ENCODE data around the gene PLCL2.

The PLCL2 gene

DNA sequence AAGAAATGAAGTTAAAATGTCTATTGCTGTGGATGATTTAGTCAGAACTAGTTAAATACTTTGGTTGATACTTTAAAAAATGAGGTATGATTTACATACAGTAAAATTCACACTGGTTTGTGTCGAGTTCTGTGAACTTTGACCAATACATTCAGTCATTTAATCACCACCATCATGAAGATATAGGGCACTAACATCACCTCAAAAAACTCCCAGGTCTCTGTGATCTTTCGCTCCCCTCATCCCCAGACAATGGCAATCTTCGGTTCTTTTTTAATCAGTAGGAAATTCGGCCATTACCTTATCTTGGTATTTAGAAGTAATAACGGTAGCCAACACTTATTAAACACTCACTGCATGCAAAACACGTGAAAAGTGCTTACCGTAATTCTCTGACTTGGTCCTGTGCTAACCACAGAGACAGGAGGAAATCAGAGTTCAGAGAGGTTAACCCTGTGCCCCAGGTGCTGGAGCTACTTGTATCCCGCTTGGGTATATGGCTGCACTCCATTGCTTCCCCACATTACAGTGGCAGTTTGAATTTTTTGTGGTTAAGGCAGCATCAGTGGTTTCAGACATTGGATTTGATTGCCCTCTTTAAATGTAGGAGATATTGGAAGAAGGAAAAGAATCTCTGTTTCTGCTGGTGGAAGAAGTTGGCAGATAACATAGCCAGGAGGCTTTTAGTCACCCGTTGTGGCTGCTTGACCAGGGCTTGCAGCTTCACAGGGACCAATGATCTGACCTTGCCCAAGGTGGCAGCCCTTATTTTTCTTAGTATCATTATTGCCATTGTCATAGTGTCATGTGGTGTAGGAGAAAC is 4.2 kb downstream of the PLCL2 start:
- DNase-seq, result no peak

DNA sequence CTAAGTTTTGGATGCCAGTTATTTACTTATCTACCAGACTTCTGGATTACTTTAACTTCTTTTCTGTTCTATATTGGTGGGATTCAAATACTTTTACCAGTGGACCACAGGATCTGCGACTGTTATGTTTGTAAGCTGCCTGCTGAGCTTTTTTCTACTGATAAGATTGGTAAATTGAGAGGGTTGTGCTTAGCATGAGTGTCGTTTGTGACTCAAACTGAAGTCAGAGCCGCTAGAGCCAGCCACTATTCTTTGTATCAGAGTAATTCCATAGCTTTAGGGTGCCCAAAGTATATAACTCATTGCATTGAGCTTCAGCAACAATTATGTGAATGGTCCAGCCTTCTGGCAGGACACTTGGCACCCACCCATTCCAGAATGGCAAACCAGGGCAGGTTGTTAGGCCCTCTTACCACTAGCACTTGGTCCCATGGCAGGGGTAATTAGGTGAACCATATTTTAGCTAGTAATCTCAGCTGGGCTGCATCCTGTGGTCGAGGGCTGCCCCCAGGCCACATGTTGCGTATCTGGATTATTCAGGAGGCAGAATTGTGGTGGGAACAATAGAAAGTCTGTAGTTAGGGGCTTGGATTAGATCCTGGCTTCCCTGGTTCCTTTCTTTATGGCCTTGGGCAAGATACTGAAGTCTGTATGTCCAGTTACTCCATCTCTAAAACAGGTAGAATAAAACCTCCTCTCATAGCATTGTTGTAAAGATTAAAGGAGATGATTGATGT is 6.0 kb downstream of the PLCL2 start:
- DNase-seq, result no peak

- DNase-seq, result no peak
Measured at GRCh38 chr3:16893618-16894200, 9.0 kb downstream of the PLCL2 start.

DNA sequence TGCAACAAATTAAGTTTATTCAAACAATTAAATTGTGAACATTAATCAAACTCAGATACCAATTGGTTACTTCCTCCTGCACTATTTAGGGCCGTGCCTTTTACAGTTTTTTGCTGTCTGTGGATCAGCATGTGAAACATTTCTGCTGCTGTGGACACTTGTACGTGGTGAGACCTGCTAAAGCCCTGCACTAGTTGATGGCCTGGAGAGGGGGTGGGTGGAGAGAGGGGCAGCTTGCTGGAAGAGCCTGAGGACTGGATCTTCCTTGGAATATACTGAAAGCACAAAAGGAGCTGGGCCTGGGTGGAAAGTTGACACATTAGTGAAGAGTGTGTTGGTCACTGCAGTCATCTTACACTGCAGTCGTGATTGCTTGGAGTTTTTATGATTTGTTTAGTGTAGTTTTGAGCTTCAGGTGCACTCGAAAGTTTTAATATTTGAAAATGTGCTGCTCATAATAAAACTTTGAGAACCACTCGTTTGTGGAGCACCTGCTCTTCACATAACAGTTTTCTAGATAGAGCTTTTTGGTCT is 11.4 kb downstream of the PLCL2 start:
- no peak for DNase-seq

DNA sequence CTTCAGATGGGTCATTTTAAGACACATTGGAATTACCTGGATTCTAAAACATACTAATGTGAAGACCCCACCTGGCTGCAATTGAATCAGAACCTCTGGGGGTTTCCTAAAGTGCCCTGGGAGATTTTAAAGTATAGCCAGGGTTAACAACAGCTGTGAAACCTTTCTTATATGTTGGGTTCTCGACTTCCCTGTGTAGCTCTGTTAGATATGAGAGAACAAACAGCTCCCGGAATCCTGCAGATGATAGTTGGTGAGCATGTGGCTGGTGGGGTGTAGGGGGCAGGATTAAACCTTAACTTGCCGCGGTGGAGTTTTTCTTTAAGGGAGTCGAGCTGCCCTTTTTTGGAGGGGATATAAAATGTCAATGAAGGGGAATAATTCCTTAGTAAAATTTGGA is 12.1 kb downstream of the PLCL2 start:
- DNase-seq, result no peak

DNA sequence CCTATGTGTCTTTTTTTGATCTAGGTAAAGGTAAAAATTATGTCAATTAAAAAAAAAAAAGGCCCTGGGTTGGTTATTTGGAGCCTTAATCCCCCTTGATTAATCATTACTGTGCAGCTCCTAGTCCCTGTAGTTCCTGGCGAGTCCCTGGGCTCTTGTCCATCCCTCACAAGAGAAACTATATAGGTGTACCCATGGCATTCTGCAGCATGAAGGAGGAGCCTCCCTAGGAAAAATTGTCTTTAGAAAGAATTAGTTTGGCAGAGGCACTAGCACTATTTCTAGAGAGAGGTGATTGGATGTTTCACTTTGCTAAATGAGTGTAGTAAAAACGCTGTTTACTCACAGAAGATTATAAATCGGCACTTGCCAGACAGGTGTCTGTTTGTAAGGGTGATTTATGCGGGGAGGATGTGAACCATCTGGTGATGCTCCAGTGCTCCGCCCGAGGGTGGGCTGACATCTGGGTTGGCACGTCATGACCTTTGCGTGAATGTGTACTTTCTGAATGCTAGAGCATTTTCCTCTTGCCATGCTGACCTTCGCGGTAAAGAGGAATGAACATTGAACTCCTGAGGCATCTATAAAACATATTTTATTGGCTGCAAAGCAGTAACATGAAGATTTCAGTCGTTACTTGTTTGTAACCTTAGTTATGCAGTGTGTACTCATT is 12.6 kb downstream of the PLCL2 start:
- DNase-seq, result no peak

- no peak for DNase-seq
Measured at GRCh38 chr3:16898595-16899395, 14.0 kb downstream of the PLCL2 start.

- no peak for DNase-seq
Measured at GRCh38 chr3:16899919-16900318, 15.2 kb downstream of the PLCL2 start.

GRCh38 chr3:16900779-16901440 is 16.2 kb downstream of the PLCL2 start:
- DNase-seq, result no peak

DNA sequence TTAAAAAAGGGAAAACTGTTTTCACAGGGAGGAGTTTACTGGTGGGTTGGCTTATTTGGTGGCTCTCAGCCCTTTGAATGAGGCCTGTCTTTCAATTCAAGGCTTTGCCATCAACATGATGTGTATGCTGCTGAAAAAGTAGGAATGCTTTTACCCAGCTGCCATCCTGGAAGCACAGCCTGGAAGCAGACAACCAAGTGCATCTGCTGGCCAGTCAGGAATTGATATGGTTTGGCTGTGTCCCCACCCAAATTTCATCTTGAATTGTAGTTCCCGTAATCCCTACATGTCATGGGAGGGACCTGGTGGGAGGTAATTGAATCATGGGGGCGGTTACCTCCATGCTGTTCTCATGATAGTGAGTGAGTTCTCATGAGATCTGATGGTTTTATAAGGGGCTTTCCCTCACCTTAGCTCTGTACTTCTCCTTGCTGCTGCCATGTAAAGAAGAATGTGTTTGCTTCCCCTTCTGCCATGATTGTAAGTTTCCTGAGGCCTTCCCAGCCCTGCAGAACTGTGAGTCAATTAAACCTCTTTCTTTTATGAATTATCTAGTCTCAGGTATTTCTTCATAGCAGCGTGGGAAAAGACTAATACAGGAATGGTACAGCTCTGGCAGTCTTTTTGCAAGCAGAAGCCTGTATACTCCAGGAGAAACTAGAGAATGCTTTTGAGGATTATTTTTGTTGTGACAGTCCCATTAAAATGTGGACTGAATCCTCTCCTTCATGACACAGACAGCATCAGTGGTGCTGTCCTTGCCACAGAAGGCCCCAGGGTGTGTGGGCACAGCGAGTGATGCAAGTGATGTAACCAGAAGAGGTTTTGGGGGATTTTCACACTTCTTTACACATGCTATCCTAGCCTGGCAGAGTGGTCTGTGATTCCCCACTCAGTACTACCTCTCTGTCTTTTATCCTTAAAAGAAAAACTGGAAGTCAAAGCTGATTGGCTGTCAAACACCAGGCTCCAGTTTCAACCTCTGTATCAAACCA is 20.0 kb downstream of the PLCL2 start:
- no peak for DNase-seq

DNA sequence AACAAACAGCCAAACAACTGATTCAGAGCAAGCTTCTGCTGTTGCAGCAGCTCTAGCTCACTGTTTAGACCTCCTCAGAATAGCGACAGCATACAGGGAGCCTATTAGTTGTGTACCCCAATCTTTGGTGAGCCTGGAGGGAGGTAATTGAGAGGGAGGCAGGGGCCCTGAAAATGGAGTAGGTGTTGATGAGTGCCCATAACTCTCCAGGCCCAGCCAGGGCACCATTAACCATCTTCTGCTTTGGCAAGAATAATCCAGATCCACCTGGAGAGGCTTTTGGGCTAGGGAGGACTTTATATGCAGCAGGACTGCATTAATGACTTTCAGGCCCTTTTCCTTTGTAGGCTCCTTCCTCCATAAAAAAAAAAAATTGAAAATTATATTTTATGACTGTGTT is 20.9 kb downstream of the PLCL2 start:
- DNase-seq, result no peak

DNA sequence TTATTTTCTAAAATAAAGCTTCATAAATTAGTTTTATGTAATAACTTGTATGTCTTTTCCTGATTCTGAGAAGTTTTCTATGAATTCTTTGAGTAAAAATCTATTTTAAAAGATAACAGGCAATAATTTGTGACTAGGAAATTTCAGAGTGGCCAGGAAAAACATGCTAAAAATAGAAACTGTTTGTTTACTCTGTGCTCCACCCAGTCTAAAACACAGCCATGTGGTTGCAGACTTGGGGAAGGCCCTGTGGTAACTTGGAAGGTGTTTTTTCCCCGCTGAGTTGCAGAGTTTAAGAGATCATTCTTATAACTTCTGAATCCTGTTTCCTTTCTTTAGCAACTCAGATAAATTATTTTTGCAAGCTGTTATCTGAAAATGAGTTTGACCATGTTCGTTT is 21.9 kb downstream of the PLCL2 start:
- DNase-seq, result no peak

- DNase-seq, result no peak
Measured at GRCh38 chr3:16907243-16907642, 22.5 kb downstream of the PLCL2 start.

DNA sequence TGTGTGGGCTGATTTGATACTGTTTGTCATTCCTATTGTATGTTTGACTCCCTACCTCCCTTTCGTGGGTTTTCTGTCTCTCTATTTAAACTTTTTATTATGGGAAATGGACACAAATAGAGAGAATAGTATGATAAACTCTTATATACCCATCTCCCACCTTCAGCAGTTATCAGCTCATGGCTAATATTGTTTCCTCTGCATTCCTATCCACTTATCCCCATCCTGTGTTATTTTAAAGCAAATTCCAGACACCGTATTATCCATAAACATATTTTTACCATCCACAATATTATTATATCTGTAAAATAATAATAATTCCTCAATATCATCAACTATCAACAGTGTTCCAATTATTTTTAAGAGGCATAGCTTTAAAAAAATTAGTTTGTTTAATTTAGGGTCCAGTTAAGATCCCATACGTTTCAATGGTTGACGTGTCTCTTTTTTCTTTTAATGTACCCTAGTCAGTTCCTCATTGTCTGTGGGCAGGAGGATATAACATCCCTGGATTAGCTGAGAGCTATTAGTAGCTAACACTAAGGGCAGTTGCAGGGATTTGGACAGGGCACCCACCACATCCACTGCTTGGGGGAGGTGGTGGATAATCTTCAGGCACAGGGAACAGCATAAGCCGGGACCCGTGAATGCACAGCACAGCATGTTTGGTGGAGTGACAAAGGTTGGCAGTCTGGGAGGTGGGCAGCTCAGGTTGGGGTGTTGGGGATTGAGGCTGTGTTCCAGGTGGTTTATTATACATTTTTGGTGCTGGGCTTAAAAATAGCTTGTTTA is 23.5 kb downstream of the PLCL2 start:
- DNase-seq, result no peak

- DNase-seq, result no peak
Measured at GRCh38 chr3:16908896-16909295, 24.1 kb downstream of the PLCL2 start.

GRCh38 chr3:16909802-16910201 is 25.0 kb downstream of the PLCL2 start:
- DNase-seq, result no peak

- no peak for DNase-seq
Measured at GRCh38 chr3:16910207-16910606, 25.5 kb downstream of the PLCL2 start.

DNA sequence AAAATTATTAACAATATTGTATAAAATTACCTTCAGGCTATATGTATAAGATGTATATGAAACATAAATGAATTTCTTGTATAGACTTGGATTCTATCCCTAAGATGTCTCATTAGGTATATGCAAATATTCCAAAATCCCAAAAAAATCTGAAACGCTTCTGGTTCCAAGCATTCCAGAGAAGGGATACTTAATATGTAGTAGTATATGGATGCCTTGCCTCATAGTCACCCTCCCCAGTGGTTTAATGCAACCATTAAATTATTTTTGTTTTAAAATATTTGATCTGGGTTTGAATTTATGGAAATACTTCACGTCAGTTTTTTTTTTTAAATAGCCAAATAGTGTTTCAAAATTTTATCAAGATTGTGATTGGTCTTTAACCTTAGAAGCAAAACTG is 27.2 kb downstream of the PLCL2 start:
- DNase-seq, result no peak

Measured in anterior cingulate cortex (tissue), 58 donors.